GM18519 (cell line): ENCODE results near the gene GBP1.
"Not testable (repeated sequence)": the region's sequence is repeated elsewhere in the genome, so short reads cannot be mapped to it uniquely, and the experiment has no call there.

ENCODE experiments used
- ATAC-seq: cut with Tn5 transposase; IDR thresholded peaks from one replicate; pipeline ENCODE4 v1.9.1; 2021; ENCODE audit warnings: mild to moderate bottlenecking, moderate library complexity; ENCODE audit not compliant: unreplicated experiment, low FRiP score

GBP1 gene

GRCh38 chr1:89065079-89065868 is at the start of gene GBP1:
Gene GBP1, minus strand, starts transcription at chr1:89065208. Its CDS starts 1,974 bp downstream, at chr1:89063234.
- peak; percentile 46 for ATAC-seq

- no peak for ATAC-seq
Observed at GRCh38 chr1:89114662-89115061, 49.7 kb upstream of the GBP1 start.

- ATAC-seq: no peak
Observed at GRCh38 chr1:89112871-89113613, 48.0 kb upstream of the GBP1 start.

GRCh38 chr1:89104687-89105086 is 39.7 kb upstream of the GBP1 start:
- no peak for ATAC-seq

- ATAC-seq: no peak
Observed at GRCh38 chr1:89104147-89104546, 39.1 kb upstream of the GBP1 start.

GRCh38 chr1:89102021-89102420 is 37.0 kb upstream of the GBP1 start:
- ATAC-seq: no peak

- no peak for ATAC-seq
Observed at GRCh38 chr1:89100412-89100811, 35.4 kb upstream of the GBP1 start.

GRCh38 chr1:89098857-89099256 is 33.8 kb upstream of the GBP1 start:
- no peak for ATAC-seq

- no peak for ATAC-seq
Observed at GRCh38 chr1:89095737-89096136, 30.7 kb upstream of the GBP1 start.

- no peak for ATAC-seq
Observed at GRCh38 chr1:89089962-89090361, 25.0 kb upstream of the GBP1 start.

GRCh38 chr1:89088572-89088971 is 23.6 kb upstream of the GBP1 start:
- ATAC-seq: no peak

- ATAC-seq: no peak
Observed at GRCh38 chr1:89087241-89087640, 22.2 kb upstream of the GBP1 start.

GRCh38 chr1:89085781-89086180 is 20.8 kb upstream of the GBP1 start:
- no peak for ATAC-seq

- ATAC-seq: no peak
Observed at GRCh38 chr1:89081005-89081404, 16.0 kb upstream of the GBP1 start.

- ATAC-seq: not testable (repeated sequence)
Observed at GRCh38 chr1:89080068-89080467, 15.1 kb upstream of the GBP1 start.

GRCh38 chr1:89072466-89073065 is 7.6 kb upstream of the GBP1 start:
- not testable (repeated sequence) for ATAC-seq

GRCh38 chr1:89070509-89070908 is 5.5 kb upstream of the GBP1 start:
- no peak for ATAC-seq

GRCh38 chr1:89069951-89070350 is 4.9 kb upstream of the GBP1 start:
- ATAC-seq: no peak

- no peak for ATAC-seq
Observed at GRCh38 chr1:89068291-89068690, 3.3 kb upstream of the GBP1 start.

- peak; percentile 25 for ATAC-seq
Observed at GRCh38 chr1:89064632-89065031, 376 bp downstream of the GBP1 start.

- ATAC-seq: no peak
Observed at GRCh38 chr1:89063094-89063493, 1.9 kb downstream of the GBP1 start.
